GM19238 (cell line): ENCODE measurements around the gene USP16.
A peak's percentile ranks its signal among the peaks of the same experiment; 100 is the strongest.
"Not testable (repeated sequence)": the region's sequence is repeated elsewhere in the genome, so short reads cannot be mapped to it uniquely, and the experiment has no call there.

ENCODE experiments used
- DNase-seq: peaks from one replicate; pipeline ENCODE4 v3.0.0; 2011; ENCODE audit warnings: low spot score; ENCODE audit not compliant: insufficient read length

Gene USP16

DNA sequence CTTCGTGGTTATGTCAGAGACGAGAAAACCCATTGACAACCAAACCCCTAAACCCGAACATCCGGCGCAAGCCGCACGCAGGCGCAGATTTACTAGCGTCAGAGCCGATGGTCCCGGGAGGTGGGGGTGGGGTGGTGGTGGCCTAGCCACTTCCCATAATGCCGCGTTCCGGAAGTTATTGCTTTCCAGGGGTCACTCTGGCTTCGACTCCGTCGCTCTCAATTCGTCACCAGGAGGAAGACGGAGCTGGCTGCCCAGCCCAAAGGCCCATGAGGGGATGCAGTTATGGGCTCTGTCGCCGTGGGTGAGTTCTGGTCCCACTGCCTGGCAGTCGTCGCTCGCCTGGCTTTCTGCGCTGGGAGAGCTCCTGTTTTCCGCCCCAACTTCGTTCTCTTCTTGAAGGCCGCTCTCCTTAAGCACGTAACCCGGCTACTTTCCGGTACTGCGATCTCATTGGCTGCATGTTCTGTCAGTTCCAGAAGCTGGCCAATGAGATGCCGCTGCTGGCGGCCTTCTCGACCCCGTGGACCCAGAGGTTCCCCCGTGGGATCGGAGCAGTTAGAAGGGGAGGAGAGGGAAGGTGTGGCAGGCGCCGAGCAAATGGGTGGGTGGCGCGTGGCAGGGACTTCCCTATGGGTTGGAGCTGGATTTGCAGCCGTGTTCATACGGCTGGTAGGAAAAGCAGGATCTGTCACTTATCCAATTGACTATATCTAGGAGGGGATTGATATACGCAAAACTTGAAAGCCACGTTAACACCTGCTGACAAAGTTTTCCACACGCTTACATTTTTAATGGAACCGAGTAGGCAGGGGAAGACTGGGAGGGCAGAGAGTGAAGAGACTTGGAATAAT, at the start of gene USP16:
Gene USP16, plus strand, starts transcription at position 195 of the 854 bp plus-strand sequence. CDS start 3,246 bp downstream, outside the sequence.
- peak; percentile 91 for DNase-seq

- DNase-seq: no peak
Measured at GRCh38 chr21:28975397-28975796, 49.1 kb upstream of the USP16 start.

DNA sequence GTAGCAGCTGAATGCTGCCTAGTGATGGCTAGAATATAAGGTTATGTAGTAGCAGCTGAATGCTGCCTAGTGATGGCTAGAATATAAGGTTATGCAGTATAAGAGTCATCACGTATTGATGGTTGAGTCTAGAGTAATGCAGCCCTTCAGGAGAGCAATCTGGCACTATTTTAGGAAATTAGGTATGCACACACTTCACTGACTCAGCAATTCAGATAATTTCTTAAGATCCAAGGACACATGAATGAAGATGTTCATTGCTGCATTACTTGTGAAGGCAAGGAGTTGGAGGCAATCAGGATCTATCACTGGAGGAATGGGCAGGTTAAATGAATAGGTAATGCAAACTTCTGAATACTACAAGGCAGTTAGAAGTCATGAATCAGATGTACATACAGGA, 45.4 kb upstream of the USP16 start:
- no peak for DNase-seq

DNA sequence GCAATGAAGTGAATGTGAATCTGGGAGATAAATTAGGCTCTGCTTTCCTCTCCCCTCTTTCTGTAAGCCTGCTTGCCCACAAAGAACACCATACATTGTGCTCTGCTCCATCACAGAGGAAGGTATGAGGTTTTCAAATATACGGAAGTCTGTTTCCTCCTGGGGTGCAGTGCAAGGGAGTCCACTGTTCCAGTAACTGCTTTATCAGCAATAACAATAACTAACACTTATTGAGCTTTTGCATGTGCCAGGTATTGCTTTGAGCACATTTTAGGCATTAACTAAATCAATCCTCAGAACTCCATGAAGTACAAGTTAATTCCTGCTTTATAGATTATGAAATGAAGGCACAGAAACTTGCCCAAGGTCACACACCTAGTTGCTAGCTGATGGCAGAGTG, 41.8 kb upstream of the USP16 start:
- DNase-seq: no peak

GRCh38 chr21:28986677-28987076, 37.8 kb upstream of the USP16 start:
- DNase-seq: no peak

DNA sequence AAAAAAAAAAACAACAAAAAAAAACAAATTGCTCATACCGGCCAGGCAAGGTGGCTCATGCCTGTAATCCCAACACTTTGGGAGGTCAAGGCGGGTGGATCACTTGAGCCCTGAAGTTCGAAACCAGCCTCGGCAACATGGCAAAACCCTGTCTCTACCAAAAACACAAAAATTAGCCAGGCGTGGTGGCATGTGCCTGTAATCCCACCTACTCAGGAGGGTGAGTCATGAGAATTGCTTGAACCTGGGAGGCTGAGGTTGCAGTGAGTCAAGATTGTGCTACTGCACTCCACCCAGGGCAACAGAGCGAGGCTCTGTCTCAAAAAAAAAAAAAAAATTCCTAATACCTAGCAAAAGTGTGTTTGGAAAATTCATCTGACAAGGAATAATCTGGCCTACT, 36.3 kb upstream of the USP16 start:
- DNase-seq: not testable (repeated sequence)

- no peak for DNase-seq
Measured at GRCh38 chr21:28991861-28992525, 32.5 kb upstream of the USP16 start.

- DNase-seq: peak; percentile 93
Measured at GRCh38 chr21:28992526-28993292, 31.8 kb upstream of the USP16 start, which contains the start of gene LTN1. TSS of gene LTN1 (minus strand) at chr21:28992877. CDS start at chr21:28992805, 72 bp downstream.

- no peak for DNase-seq
Measured at GRCh38 chr21:28993293-28993629, 31.2 kb upstream of the USP16 start.

- peak; percentile 96 for DNase-seq
Measured at GRCh38 chr21:29002442-29003144, 21.9 kb upstream of the USP16 start.

DNA sequence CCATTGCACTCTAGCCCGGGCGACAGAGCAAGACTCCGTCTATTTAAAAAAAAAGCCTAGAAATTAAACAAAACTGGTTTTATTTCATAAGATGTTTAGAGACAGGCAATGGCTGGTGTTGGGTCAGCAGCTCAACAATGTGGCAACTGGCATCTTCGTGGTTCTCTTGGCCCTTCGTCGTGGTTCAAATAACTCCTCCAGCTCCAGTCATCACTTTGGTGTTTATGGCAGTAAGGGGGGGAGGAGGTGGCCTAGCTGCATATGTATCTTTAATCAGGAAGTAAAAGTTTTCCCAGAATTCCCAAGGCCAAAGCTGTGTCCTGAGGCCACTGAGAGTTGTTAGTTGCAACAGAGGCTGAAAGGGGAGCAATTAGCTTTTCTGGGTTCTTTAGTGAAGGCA, 18.8 kb upstream of the USP16 start:
- no peak for DNase-seq

- DNase-seq: no peak
Measured at GRCh38 chr21:29007135-29007534, 17.3 kb upstream of the USP16 start.

- no peak for DNase-seq
Measured at GRCh38 chr21:29007810-29008209, 16.7 kb upstream of the USP16 start.

- no peak for DNase-seq
Measured at GRCh38 chr21:29008367-29008766, 16.1 kb upstream of the USP16 start.

DNA sequence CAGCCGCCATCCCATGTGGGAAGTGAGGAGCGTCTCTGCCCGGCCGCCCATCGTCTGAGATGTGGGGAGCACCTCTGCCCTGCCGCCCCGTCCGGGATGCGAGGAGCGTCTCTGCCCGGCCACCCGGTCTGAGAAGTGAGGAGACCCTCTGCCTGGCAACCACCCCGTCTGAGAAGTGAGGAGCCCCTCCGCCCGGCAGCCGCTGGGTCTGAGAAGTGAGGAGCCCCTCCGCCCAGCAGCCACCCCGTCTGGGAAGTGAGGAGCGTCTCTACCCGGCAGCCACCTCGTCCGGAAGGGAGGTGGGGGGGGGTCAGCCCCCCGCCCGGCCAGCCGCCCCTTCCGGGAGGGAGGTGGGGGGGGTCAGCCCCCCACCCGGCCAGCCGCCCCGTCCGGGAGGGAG, 13.2 kb upstream of the USP16 start:
- not testable (repeated sequence) for DNase-seq

GRCh38 chr21:29017639-29018237, 6.7 kb upstream of the USP16 start:
- no peak for DNase-seq

DNA sequence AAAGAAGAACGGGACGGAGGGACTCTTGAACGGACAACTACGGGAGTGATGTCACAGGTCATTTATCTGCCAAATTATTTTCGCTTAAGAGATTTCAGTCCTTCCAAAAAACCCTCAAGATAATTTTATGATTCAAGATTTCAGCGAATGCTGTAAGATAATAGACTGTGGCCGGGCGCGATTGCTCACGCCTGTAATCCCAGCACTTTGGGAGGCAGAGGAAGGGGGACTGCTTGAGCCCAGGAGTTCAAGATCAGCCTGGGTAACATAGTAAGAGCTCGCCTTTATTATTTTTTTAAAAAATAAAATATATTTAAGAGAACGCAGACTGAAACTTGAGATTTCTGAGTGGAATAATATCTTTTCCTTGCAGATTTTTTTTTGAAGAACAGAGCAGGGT, 5.9 kb upstream of the USP16 start:
- no peak for DNase-seq

DNA sequence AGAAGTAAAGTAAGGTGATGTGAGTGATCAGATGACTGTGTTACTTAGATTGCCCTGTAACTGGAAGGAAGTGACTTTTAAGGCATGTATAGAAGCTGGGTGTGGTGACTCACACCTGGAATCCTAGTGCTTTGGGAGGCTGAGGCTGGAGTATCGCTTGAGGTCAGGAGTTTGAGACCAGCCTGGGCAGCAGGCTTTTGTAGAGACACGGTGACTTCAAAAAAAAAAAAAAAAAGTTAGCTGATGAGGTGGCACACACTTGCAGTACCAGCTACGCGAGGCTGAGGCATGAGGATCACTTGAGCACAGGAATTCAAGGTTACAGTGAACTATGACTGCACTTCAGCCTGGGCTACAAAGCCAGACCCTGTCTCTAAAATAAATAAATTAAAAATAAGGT, 2.3 kb upstream of the USP16 start:
- no peak for DNase-seq

DNA sequence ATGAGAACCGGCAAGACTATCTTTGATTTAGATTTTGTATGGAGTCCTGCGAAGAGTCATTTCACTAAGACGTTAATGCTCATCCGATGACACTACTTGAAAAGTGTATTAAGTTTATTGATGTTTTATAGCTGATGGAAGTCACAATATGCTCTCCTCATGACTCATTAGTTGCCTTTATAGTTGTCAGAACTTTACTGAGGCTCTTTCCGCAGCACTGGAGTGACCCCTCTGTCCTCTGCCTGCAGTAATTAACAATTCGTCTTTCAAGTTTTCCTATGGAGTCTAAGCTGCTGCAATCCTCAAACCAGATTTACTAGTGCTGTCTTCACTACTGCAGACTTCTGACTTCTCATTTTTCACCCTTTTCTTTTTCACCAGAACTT, 853 bp downstream of the USP16 start:
- no peak for DNase-seq

- DNase-seq: no peak
Measured at GRCh38 chr21:29029524-29029923, 5.1 kb downstream of the USP16 start.

GRCh38 chr21:29030909-29031308, 6.4 kb downstream of the USP16 start:
- no peak for DNase-seq
